Transverse colon (tissue), 4 donors: ENCODE measurements around the gene YWHAQ.

ENCODE experiments used
- POLR2AphosphoS5 ChIP-seq, 3 donors: sonication (generic); formaldehyde crosslinking; IDR thresholded peaks; one replicate each; pipeline ENCODE4 v1.6.1; 2016; ENCODE audit warnings: antibody characterized with exemption in 3 of 3
- TF ChIP-seq, protein P1 (sequence below), 5 experiments: fragments of 200-600 bp in 3 of 5; fragments of 450-650 bp in 2 of 5; sonication (generic) in 3 of 5; IDR thresholded peaks; 1 replicate in 2 of 5; 2 replicates in 3 of 5; pipeline ENCODE4 v1.5.1; 2016 to 2017; ENCODE audit warnings: antibody characterized with exemption in 5 of 5, inconsistent platforms in 3 of 5, mild to moderate bottlenecking in 2 of 5, moderate library complexity in 1 of 5

DNA sequence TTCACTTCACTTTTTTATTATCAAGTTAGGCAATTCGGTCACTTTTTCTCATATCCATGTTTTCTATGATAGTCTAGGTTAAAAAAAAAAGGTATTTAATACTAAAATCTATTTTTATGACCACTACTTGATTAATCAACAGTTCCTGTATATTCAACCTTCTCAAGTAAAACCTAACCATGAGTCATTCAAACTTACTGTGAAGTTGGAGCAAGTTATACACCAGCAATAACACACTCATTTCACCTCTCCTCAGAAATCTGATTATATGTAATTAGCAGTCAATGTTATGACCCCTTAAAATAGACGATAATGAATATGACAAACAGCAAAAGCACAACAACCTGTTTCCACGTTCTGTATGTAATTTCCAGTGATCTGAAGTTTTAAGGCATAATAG is 40.2 kb downstream of the YWHAQ start:
- TF ChIP-seq, protein P1, sequence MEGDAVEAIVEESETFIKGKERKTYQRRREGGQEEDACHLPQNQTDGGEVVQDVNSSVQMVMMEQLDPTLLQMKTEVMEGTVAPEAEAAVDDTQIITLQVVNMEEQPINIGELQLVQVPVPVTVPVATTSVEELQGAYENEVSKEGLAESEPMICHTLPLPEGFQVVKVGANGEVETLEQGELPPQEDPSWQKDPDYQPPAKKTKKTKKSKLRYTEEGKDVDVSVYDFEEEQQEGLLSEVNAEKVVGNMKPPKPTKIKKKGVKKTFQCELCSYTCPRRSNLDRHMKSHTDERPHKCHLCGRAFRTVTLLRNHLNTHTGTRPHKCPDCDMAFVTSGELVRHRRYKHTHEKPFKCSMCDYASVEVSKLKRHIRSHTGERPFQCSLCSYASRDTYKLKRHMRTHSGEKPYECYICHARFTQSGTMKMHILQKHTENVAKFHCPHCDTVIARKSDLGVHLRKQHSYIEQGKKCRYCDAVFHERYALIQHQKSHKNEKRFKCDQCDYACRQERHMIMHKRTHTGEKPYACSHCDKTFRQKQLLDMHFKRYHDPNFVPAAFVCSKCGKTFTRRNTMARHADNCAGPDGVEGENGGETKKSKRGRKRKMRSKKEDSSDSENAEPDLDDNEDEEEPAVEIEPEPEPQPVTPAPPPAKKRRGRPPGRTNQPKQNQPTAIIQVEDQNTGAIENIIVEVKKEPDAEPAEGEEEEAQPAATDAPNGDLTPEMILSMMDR (IDR thresholded peaks at IDR 0.05): no peak
- no peak for TF ChIP-seq POLR2AphosphoS5 (IDR thresholded peaks at IDR 0.05)
